ENCODE data around the gene LRCH2. TPM values are rescaled to one million over a fixed set of nuclear protein-coding genes. Genes with fewer than 3 reads are reported as not detected.

LRCH2 gene
- total and polyA plus RNA-seq, 9 of the 15 experiments (the other 6 are each of a cell fraction or from before 2014, with no cell fraction given): 1.4 to 7.2 (median 2.9) TPM

DNA sequence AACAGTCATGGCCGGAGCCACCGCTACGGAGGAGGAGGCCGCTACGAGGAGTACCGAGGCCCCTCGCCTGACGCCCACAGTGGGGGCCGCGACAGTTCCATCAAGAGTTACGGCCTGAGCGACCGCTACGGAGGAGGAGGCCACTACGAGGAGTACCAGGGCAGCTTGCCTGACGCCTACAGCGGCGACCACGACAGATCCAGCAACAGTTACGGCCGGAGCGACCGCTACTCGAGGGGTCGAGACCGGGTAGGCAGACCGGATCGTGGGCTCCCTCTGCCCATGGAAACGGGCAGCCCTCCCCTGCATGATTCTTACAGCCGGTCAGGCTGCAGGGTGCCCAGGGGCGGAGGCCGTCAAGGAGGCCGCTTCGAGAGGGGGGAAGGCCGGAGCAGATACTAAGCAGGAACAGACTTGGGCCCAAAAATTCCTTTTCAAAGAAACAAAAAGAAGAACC is 41.6 kb downstream of the LRCH2 start:
- Histone ChIP-seq H3K27ac (ENCODE audit: extremely low read depth, low read depth, low read length) (no peak overlapping the region), H4K20me1 (replicated peaks; ENCODE audit: control insufficient read depth, insufficient read depth, low read length) (no peaks in the 10 kb centered on the region), H3K4me2 (ENCODE audit: insufficient read depth, low read length) (no peak overlapping the region), H3K36me3 (ENCODE audit: control insufficient read depth, insufficient read depth, low read length) (no peaks in the 10 kb centered on the region), H2AFZ (ENCODE audit: low read depth, low read length) (no peak overlapping the region), H3K4me1 (replicated peaks in 1 of 2; ENCODE audit: control insufficient read depth in 2 of 2, insufficient read depth in 2 of 2, low read length in 2 of 2) (no peaks in the 10 kb centered on the region), H3K4me3 (no peak overlapping the region), H3K9me1 (ENCODE audit: control insufficient read depth, insufficient read depth, low read length) (no peaks in the 10 kb centered on the region), H3K79me2 (ENCODE audit: control insufficient read depth, insufficient read depth, low read length) (no peaks in the 10 kb centered on the region), H3K9me3 (replicated peaks; ENCODE audit: control insufficient read depth, insufficient read depth, low read depth, low read length) (no peaks in the 10 kb centered on the region), H3K27me3 (ENCODE audit: control insufficient read depth in 2 of 2, insufficient read depth in 2 of 2, low read length in 2 of 2) (no peaks in the 10 kb centered on the region), H3K9ac (ENCODE audit: insufficient read depth in 1 of 2, low read depth in 2 of 2, low read length in 2 of 2) (no peak overlapping the region)
- no peak for TF ChIP-seq DNMT1 (IDR thresholded peaks at IDR 0.05)
- no peak for TF ChIP-seq RBM22 (IDR thresholded peaks at IDR 0.05; ENCODE audit: low read depth, low read length, poor library complexity, severe bottlenecking)
- TF ChIP-seq ZNF212 (CRISPR knock-in tag; IDR thresholded peaks at IDR 0.05): no peak
- no peak for TF ChIP-seq ZKSCAN8 (CRISPR knock-in tag; IDR thresholded peaks at IDR 0.05)
- no peak for TF ChIP-seq GABPA (tag; conservative IDR thresholded peaks at IDR 0.05; ENCODE audit: low read depth)
- TF ChIP-seq FOXJ2 (tag; IDR thresholded peaks at IDR 0.05): no peak
- intact Hi-C loops (cut with micrococcal nuclease) (no loop called here), in situ Hi-C loops (cut with MboI) (no loop called here)
- ATAC-seq: no peak
- DNase-seq (ENCODE audit: extremely low read depth in 1 of 4, low spot score in 3 of 4): no peak
- CTCF ChIA-PET (ENCODE audit: low intra/inter-chr PET ratio): no interaction called here
- WGBS (ENCODE audit: insufficient coverage, low coverage, missing lambda C conversion rate): 27% methylated on average over 19 of the region's 35 CpGs
- POLR2A ChIA-PET: no interaction called here
- no TSS peak for BruUV-seq (replicated peaks)
- no peak for FAIRE-seq

All from K562 (cell line).